Peyer's patch (tissue), 4 donors: Measurements from ENCODE around the gene ELOVL5.

Experiments used
- POLR2A ChIP-seq, 2 donors: fragments of 450-650 bp; IDR thresholded peaks; one replicate each; pipeline ENCODE4 v1.5.1; 2017; ENCODE audit warnings: antibody characterized with exemption in 2 of 2, mild to moderate bottlenecking in 2 of 2, moderate library complexity in 2 of 2
- TF ChIP-seq, protein P1 (sequence below), 6 experiments: fragments of 450-650 bp in 4 of 6; fragments of 200-600 bp in 2 of 6; sonication (generic) in 1 of 6; IDR thresholded peaks; one replicate each; pipeline ENCODE4 v1.5.1; 2017 to 2019; ENCODE audit warnings: antibody characterized with exemption in 6 of 6, mild to moderate bottlenecking in 3 of 6, moderate library complexity in 1 of 6

DNA sequence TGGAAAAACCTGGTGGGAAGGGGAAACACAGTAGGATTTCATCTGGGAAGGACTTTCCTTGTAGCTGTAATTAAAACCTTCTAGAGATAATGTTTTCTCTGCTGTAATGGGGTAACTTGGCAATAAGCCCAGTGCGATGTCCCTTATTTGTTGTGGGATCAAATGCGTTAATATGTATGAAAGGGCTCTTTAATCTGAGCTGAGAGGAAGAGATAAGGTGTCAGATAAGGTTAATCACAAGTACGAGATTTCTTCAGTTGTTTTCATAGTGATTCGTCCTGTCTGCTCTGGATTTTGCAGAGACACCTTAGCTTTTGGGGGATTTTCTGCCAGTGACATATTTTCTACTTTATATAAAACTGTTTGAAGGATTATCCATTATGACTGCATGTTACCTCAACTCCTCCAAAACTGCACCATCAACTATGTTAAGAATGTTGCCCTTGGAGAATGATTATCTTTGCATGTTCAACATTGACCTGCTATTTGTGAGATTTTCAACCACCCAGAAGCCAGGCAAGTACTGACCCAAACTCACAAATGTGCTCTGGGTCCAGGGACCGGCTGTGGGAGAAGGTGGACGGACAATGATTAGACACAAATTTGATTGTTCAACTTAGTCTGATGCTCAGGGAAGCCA lies 21.2 kb upstream of the ELOVL5 start:
- TF ChIP-seq POLR2A (IDR thresholded peaks at IDR 0.05), result no peak
- TF ChIP-seq, protein P1, sequence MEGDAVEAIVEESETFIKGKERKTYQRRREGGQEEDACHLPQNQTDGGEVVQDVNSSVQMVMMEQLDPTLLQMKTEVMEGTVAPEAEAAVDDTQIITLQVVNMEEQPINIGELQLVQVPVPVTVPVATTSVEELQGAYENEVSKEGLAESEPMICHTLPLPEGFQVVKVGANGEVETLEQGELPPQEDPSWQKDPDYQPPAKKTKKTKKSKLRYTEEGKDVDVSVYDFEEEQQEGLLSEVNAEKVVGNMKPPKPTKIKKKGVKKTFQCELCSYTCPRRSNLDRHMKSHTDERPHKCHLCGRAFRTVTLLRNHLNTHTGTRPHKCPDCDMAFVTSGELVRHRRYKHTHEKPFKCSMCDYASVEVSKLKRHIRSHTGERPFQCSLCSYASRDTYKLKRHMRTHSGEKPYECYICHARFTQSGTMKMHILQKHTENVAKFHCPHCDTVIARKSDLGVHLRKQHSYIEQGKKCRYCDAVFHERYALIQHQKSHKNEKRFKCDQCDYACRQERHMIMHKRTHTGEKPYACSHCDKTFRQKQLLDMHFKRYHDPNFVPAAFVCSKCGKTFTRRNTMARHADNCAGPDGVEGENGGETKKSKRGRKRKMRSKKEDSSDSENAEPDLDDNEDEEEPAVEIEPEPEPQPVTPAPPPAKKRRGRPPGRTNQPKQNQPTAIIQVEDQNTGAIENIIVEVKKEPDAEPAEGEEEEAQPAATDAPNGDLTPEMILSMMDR (IDR thresholded peaks at IDR 0.05), result no peak
